ENCODE data around the gene FHL2.

FHL2 gene

DNA sequence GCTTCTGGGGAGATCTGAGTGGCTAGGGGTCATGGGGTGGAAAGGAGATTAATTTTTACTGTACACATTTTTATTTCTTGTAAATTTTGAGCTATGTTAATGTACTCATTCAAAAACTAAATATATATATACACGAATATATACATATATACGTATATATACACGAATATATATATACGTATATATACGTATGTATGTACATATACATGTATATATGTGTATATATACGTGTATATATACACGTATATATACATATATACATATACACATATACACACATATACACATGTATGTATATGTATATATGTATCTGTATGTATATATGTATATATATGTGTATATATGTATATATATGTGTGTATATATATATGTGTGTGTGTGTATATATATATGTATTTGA, 3.0 kb upstream of the FHL2 start:
- Histone ChIP-seq H3F3A (ENCODE audit: insufficient read depth) (no peaks in the 10 kb centered on the region), H3K27ac (ENCODE audit: low read depth, low read length) (no peak overlapping the region), H3K36me3 (ENCODE audit: low read length) (no peaks in the 10 kb centered on the region), H3K79me2 (ENCODE audit: insufficient read depth, low read length) (no peaks in the 10 kb centered on the region), H3K4me2 (ENCODE audit: low read depth, low read length, poor library complexity, severe bottlenecking) (no peak overlapping the region), H2AFZ (ENCODE audit: low read depth, low read length, severe bottlenecking) (no peak overlapping the region), H3K9me2 (replicated peaks; ENCODE audit: insufficient read depth, low read length) (no peaks in the 10 kb centered on the region), H3K27me3 (ENCODE audit: low read length) (no peaks in the 10 kb centered on the region), H3K4me3 (ENCODE audit: insufficient read depth, low read length, poor library complexity, severe bottlenecking) (no peak overlapping the region), H3K9ac (ENCODE audit: low read length) (no peak overlapping the region), H4K20me1 (ENCODE audit: low read depth, low read length) (no peaks in the 10 kb centered on the region), H3K9me3 (ENCODE audit: insufficient read depth, low read length) (no peaks in the 10 kb centered on the region)
- TF ChIP-seq, protein P1, sequence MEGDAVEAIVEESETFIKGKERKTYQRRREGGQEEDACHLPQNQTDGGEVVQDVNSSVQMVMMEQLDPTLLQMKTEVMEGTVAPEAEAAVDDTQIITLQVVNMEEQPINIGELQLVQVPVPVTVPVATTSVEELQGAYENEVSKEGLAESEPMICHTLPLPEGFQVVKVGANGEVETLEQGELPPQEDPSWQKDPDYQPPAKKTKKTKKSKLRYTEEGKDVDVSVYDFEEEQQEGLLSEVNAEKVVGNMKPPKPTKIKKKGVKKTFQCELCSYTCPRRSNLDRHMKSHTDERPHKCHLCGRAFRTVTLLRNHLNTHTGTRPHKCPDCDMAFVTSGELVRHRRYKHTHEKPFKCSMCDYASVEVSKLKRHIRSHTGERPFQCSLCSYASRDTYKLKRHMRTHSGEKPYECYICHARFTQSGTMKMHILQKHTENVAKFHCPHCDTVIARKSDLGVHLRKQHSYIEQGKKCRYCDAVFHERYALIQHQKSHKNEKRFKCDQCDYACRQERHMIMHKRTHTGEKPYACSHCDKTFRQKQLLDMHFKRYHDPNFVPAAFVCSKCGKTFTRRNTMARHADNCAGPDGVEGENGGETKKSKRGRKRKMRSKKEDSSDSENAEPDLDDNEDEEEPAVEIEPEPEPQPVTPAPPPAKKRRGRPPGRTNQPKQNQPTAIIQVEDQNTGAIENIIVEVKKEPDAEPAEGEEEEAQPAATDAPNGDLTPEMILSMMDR (IDR thresholded peaks at IDR 0.05; ENCODE audit: insufficient read depth, low read length, poor library complexity, severe bottlenecking), result no peak
- TF ChIP-seq EZH2phosphoT487 (conservative IDR thresholded peaks at IDR 0.05; ENCODE audit: low read length), result no peak

DNA sequence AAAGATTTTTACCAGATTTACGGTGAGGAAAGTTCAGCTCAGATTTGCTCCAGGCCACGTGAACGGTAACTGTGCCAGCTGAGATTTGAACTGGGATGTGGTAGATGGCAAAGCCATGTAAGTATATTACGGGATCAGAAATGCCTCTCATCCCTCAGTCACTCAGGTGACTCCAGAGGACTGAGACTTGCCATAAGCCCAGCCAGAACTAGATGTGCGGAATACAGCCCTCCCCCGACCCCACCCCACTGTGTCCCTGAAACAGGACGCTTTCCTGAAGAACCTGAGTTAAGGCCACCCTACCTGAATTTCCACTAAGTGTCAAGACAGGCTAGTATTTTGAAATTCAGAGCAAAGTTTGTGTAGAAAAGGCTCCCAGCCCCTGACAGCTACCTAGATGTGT, 1.3 kb upstream of the FHL2 start:
- no peaks in the 10 kb centered on the region for H3K9me2 ChIP-seq (replicated peaks; ENCODE audit: insufficient read depth, low read length)
- no peaks in the 10 kb centered on the region for H3K79me2 ChIP-seq (ENCODE audit: insufficient read depth, low read length)
- H3K9ac ChIP-seq (ENCODE audit: low read length), result no peak overlapping the region
- H3K4me3 ChIP-seq (ENCODE audit: insufficient read depth, low read length, poor library complexity, severe bottlenecking), result no peak overlapping the region
- no peaks in the 10 kb centered on the region for H3F3A ChIP-seq (ENCODE audit: insufficient read depth)
- H4K20me1 ChIP-seq (ENCODE audit: low read depth, low read length), result no peaks in the 10 kb centered on the region
- no peaks in the 10 kb centered on the region for H3K36me3 ChIP-seq (ENCODE audit: low read length)
- H3K27ac ChIP-seq (ENCODE audit: low read depth, low read length), result no peak overlapping the region
- no peak overlapping the region for H3K4me2 ChIP-seq (ENCODE audit: low read depth, low read length, poor library complexity, severe bottlenecking)
- TF ChIP-seq, protein P1 (IDR thresholded peaks at IDR 0.05; ENCODE audit: insufficient read depth, low read length, poor library complexity, severe bottlenecking), result no peak
- no peak for TF ChIP-seq EZH2phosphoT487 (conservative IDR thresholded peaks at IDR 0.05; ENCODE audit: low read length)
- H3K27me3 ChIP-seq (ENCODE audit: low read length), result no peaks in the 10 kb centered on the region
- no peaks in the 10 kb centered on the region for H3K9me3 ChIP-seq (ENCODE audit: insufficient read depth, low read length)
- no peak overlapping the region for H2AFZ ChIP-seq (ENCODE audit: low read depth, low read length, severe bottlenecking)

DNA sequence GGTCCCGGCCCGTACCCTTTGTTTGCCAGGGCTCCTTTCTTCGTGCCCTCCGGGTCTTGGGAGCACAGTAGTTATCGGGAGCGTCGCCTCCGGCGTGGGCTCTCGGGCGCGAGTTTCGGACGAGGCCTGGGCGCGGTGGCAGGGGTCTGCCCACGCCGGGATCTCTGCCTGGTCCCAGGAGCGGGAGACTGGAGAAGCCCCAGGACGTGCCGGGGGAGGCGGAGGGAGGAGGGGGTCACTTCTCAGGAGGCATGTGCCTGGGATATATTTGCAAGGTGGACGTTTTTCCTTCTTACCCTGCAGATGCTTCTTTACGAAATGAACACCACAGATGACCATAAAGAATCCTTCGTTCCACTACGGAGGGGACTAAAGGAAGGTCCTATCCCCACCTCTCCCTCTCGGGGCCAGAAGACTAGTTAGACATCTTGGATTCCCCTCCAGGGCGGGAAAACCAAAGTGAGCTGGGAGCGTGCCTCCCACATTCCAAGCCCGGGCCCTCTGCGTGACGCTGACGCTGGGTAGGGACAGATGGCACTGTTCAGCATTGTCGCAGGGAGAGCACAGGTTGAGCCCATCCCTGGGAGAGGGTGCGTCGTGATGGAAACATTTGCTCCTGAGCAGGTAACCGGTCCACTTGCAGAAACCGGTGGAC, 483 bp upstream of the FHL2 start:
- Histone ChIP-seq H3K9ac (ENCODE audit: low read length) (no peak overlapping the region), H3K79me2 (ENCODE audit: insufficient read depth, low read length) (no peaks in the 10 kb centered on the region), H3K9me3 (ENCODE audit: insufficient read depth, low read length) (no peaks in the 10 kb centered on the region), H3F3A (ENCODE audit: insufficient read depth) (no peaks in the 10 kb centered on the region), H3K36me3 (ENCODE audit: low read length) (no peaks in the 10 kb centered on the region), H4K20me1 (ENCODE audit: low read depth, low read length) (no peaks in the 10 kb centered on the region), H3K27me3 (ENCODE audit: low read length) (no peaks in the 10 kb centered on the region), H3K9me2 (replicated peaks; ENCODE audit: insufficient read depth, low read length) (no peaks in the 10 kb centered on the region), H3K27ac (ENCODE audit: low read depth, low read length) (no peak overlapping the region), H3K4me3 (ENCODE audit: insufficient read depth, low read length, poor library complexity, severe bottlenecking) (no peak overlapping the region), H3K4me2 (ENCODE audit: low read depth, low read length, poor library complexity, severe bottlenecking) (no peak overlapping the region), H2AFZ (ENCODE audit: low read depth, low read length, severe bottlenecking) (no peak overlapping the region)
- TF ChIP-seq EZH2phosphoT487 (conservative IDR thresholded peaks at IDR 0.05; ENCODE audit: low read length), result no peak

DNA sequence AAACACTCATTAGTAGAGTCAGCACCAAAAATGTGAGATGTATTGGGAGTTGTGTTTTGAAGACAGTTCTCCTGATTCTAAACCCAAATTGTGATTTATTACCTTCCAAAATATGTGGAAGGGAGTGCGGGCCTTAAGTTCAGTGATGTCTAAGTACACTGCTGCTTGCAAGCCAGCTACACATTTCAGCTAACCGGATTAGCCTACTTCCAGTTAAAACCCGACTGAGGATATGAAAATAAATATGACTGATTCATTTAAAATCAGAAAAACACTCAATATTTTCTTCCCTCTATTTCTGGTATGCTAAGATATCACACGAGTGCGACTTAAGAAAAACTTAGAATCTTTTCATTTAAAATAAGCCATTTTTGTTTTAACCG, 907 bp downstream of the FHL2 start:
- Histone ChIP-seq H4K20me1 (ENCODE audit: low read depth, low read length) (no peaks in the 10 kb centered on the region), H2AFZ (ENCODE audit: low read depth, low read length, severe bottlenecking) (no peak overlapping the region), H3K27me3 (ENCODE audit: low read length) (no peaks in the 10 kb centered on the region), H3K36me3 (ENCODE audit: low read length) (no peaks in the 10 kb centered on the region), H3K4me2 (ENCODE audit: low read depth, low read length, poor library complexity, severe bottlenecking) (no peak overlapping the region), H3K27ac (ENCODE audit: low read depth, low read length) (no peak overlapping the region), H3F3A (ENCODE audit: insufficient read depth) (no peaks in the 10 kb centered on the region), H3K9me3 (ENCODE audit: insufficient read depth, low read length) (no peaks in the 10 kb centered on the region), H3K9me2 (replicated peaks; ENCODE audit: insufficient read depth, low read length) (no peaks in the 10 kb centered on the region), H3K4me3 (ENCODE audit: insufficient read depth, low read length, poor library complexity, severe bottlenecking) (no peak overlapping the region), H3K79me2 (ENCODE audit: insufficient read depth, low read length) (no peaks in the 10 kb centered on the region), H3K9ac (ENCODE audit: low read length) (no peak overlapping the region)
- TF ChIP-seq, protein P1 (IDR thresholded peaks at IDR 0.05; ENCODE audit: insufficient read depth, low read length, poor library complexity, severe bottlenecking), result no peak
- TF ChIP-seq EZH2phosphoT487 (conservative IDR thresholded peaks at IDR 0.05; ENCODE audit: low read length), result no peak

Data from SU-DHL-6 (cell line).